Spleen (tissue), 11 donors: ENCODE results near the gene PRIMPOL. TPM values are rescaled to one million over a fixed set of nuclear protein-coding genes. Genes with fewer than 3 reads are reported as not detected.
"Not testable (repeated sequence)": the region's sequence is repeated elsewhere in the genome, so short reads cannot be mapped to it uniquely, and the experiment has no call there.

Source experiments
- DNase-seq: peaks from one replicate; pipeline ENCODE4 v3.0.0-alpha.2; 2020
- H3K27ac ChIP-seq, 8 donors: fragments of 200-600 bp; sonication (generic) in 7 of 8; 1 replicate in 4 of 8; 2 replicates in 4 of 8; pipeline versions ENCODE4 v1.5.0 to v1.8.0; 2016 to 2021; ENCODE audit warnings: inconsistent platforms in 4 of 8, mild to moderate bottlenecking in 4 of 8, moderate library complexity in 1 of 8
- H3K27me3 ChIP-seq, 7 donors: fragments of 200-600 bp; sonication (generic) in 6 of 7; replicated peaks in 1 of 7; 1 replicate in 4 of 7; 2 replicates in 3 of 7; pipeline versions ENCODE4 v1.5.0 to v1.8.0; 2016 to 2021; ENCODE audit warnings: inconsistent platforms in 3 of 7, mild to moderate bottlenecking in 1 of 7
- H3K36me3 ChIP-seq, 6 donors: fragments of 200-600 bp; sonication (generic) in 5 of 6; 1 replicate in 4 of 6; 2 replicates in 2 of 6; pipeline versions ENCODE4 v1.5.0 to v1.8.0; 2016 to 2021; ENCODE audit warnings: inconsistent platforms in 2 of 6
- H3K4me1 ChIP-seq, 6 donors: fragments of 200-600 bp; sonication (generic) in 5 of 6; 1 replicate in 3 of 6; 2 replicates in 3 of 6; pipeline versions ENCODE4 v1.5.0 to v1.8.0; 2016 to 2021; ENCODE audit warnings: inconsistent platforms in 3 of 6
- H3K4me3 ChIP-seq, 8 donors: fragments of 200-600 bp; sonication (generic) in 7 of 8; 1 replicate in 4 of 8; 2 replicates in 4 of 8; pipeline versions ENCODE4 v1.5.0 to v1.8.0; 2016 to 2021; ENCODE audit warnings: inconsistent platforms in 4 of 8, mild to moderate bottlenecking in 4 of 8, moderate library complexity in 2 of 8
- H3K9me3 ChIP-seq, 8 donors: fragments of 200-600 bp; sonication (generic) in 7 of 8; 1 replicate in 4 of 8; 2 replicates in 4 of 8; pipeline versions ENCODE4 v1.5.0 to v1.8.0; 2016 to 2021; ENCODE audit warnings: inconsistent platforms in 4 of 8
- CTCF ChIP-seq, 11 experiments: fragments of 200-600 bp in 7 of 11; fragments of 450-650 bp in 4 of 11; sonication (generic) in 4 of 11; IDR thresholded peaks in 8 of 11; conservative IDR thresholded peaks in 3 of 11; 1 replicate in 7 of 11; 2 replicates in 4 of 11; pipeline versions ENCODE4 v1.4.0 to v1.8.0; 2016 to 2021; ENCODE audit warnings: antibody characterized with exemption in 11 of 11, inconsistent platforms in 4 of 11, mild to moderate bottlenecking in 1 of 11
- POLR2A ChIP-seq, 3 donors: fragments of 450-650 bp; IDR thresholded peaks; one replicate each; pipeline ENCODE4 v1.5.1; 2017; ENCODE audit warnings: antibody characterized with exemption in 3 of 3, mild to moderate bottlenecking in 1 of 3
- POLR2AphosphoS5 ChIP-seq, 3 donors: sonication (generic); formaldehyde crosslinking; IDR thresholded peaks; one replicate each; pipeline ENCODE4 v1.5.1; 2017; ENCODE audit warnings: antibody characterized with exemption in 3 of 3
- WGBS, 5 donors: extraction: QIAGEN DNeasy Blood & Tissue Kit in 3 of 5; methylation state at CpG; one replicate each; pipeline versions ENCODE4 v1.1.5 to v1.1.7; 2013 to 2018; 5-methylcytosine and 5-hydroxymethylcytosine counted together
- intact Hi-C: fragments of 100-400 bp; cut with DNase I; formaldehyde crosslinking; loops from one replicate; pipeline ENCODE4 v1.15.0; 2023; ENCODE audit warnings: low total_unique reads
- polyA plus RNA-seq, 3 donors: library from polyadenylated mRNA; stranded (reverse); fragments of 200-250 nt; gene quantifications; one replicate each; pipeline ENCODE4 v1.2.1, GENCODE V29; 2013
- total RNA-seq, 7 donors: library from RNA; depleted of rRNA in 3 of 7; stranded (reverse); fragments of >200 nt in 3 of 7; fragmentation: NEBNext Ultra II Directional in 4 of 7; extraction: Animal tissue kit (Norgen Biotek cat#: 25700) in 4 of 7; gene quantifications; one replicate each; pipeline versions ENCODE4 v1.1.0 to v1.2.1, GENCODE V29; 2016 to 2021
- donor health status: healthy with polysubstance abuse.
- donor health status: DM: no; HTN: no; CAD: no; lungs with moderate emphysema.
- donor health status: DM: no; HTN: no; CAD: no.
- donor health status: Bipolar disorder and iron deficiency.
- donor health status: healthy.
- donor health status: DM: no; HTN: no; CAD: no.
- donor health status: DM: yes; HTN: yes; CAD: no.

Gene PRIMPOL
- total and polyA plus RNA-seq, 10 donors, result 17.0 to 46.7 (median 25.8) TPM

- peak overlapping the region; percentile 62 to 90 (median 78) for H3K4me3 ChIP-seq
These were observed 1.1 kb upstream of the PRIMPOL start for GRCh38 chr4:184648313-184649025.

GRCh38 chr4:184649971-184650855, 675 bp downstream of the PRIMPOL start:
- H3K27me3 ChIP-seq, result no peaks in the 10 kb centered on the region
- 25 to 48% (median 34%) methylated on average over 17 to 21 of the region's 21 CpGs for WGBS, 5 donors
- H3K4me1 ChIP-seq, result peaks cover 30 to 59% (median 43%) of the 10 kb centered on the region in 6 donors
- TF ChIP-seq POLR2A (IDR thresholded peaks at IDR 0.05) (no peak), POLR2AphosphoS5 (IDR thresholded peaks at IDR 0.05) (no peak), CTCF (IDR thresholded peaks at IDR 0.05 in 8 of 11, conservative IDR thresholded peaks at IDR 0.05 in 3 of 11) (no peak)
- intact Hi-C loops, result loop anchor here (10.0 kb wide), 1 partner anchor 105 kb away; no protein-coding TSS in a partner anchor
- peak overlapping the region; percentile 64 to 90 (median 73) for H3K4me3 ChIP-seq
- DNase-seq, result no peak
- peaks cover 0 to 25% (median 0%) of the 10 kb centered on the region in 6 donors for H3K36me3 ChIP-seq
- H3K27ac ChIP-seq, result peak overlapping the region; percentile 74 to 99 (median 96)
- H3K9me3 ChIP-seq, result no peaks in the 10 kb centered on the region

More at GRCh38 chr4:184648313-184649025, 1.1 kb upstream of the PRIMPOL start:
- intact Hi-C loops, result loop anchor here (10.0 kb wide), 1 partner anchor 104 kb away; no protein-coding TSS in a partner anchor
- Histone ChIP-seq H3K4me1 (peaks cover 39 to 77% (median 60%) of the 10 kb centered on the region in 6 donors), H3K27me3 (no peaks in the 10 kb centered on the region), H3K27ac (peak overlapping the region; percentile 93 to 99 (median 96)), H3K36me3 (peaks cover 0 to 36% (median 0%) of the 10 kb centered on the region in 6 donors), H3K9me3 (no peaks in the 10 kb centered on the region)
- 0 to 1% (median 0%) methylated on average over 32 to 52 of the region's 52 CpGs for WGBS, 5 donors
- TF ChIP-seq POLR2AphosphoS5 (IDR thresholded peaks at IDR 0.05) (peak in 1 of 3 donors; percentile 45), POLR2A (IDR thresholded peaks at IDR 0.05) (peak in 1 of 3 donors; percentile 9), CTCF (IDR thresholded peaks at IDR 0.05 in 8 of 11, conservative IDR thresholded peaks at IDR 0.05 in 3 of 11) (no peak)
- peak; percentile 95 for DNase-seq

- Histone ChIP-seq H3K27me3 (no peaks in the 10 kb centered on the region), H3K36me3 (peaks cover 0 to 13% (median under 1%) of the 10 kb centered on the region in 6 donors), H3K4me1 (peaks cover 17 to 51% (median 27%) of the 10 kb centered on the region in 6 donors), H3K4me3 (no peak overlapping the region), H3K27ac (no peak overlapping the region), H3K9me3 (no peaks in the 10 kb centered on the region)
- DNase-seq, result no peak
- no peak for TF ChIP-seq CTCF (IDR thresholded peaks at IDR 0.05 in 8 of 11, conservative IDR thresholded peaks at IDR 0.05 in 3 of 11)
- TF ChIP-seq POLR2AphosphoS5 (IDR thresholded peaks at IDR 0.05), result no peak
- no peak for TF ChIP-seq POLR2A (IDR thresholded peaks at IDR 0.05)
- 92 to 98% (median 94%) methylated on average over 7 to 8 of the region's 8 CpGs for WGBS, 5 donors
- intact Hi-C loops, result no loop called here
These were observed 2.4 kb downstream of the PRIMPOL start for GRCh38 chr4:184651899-184652298.

GRCh38 chr4:184652681-184653080, 3.1 kb downstream of the PRIMPOL start:
- H3K9me3 ChIP-seq, H3K4me3 ChIP-seq, H3K27me3 ChIP-seq, DNase-seq, intact Hi-C loops, H3K27ac ChIP-seq: not testable (repeated sequence)
- peaks cover 9 to 50% (median 23%) of the 10 kb centered on the region in 6 donors for H3K4me1 ChIP-seq
- peaks cover 0 to 18% (median 2%) of the 10 kb centered on the region in 6 donors for H3K36me3 ChIP-seq
